SH-SY5Y (cell line): ENCODE measurements around the gene PGP.

Source experiments
- GATA2 ChIP-seq: IDR thresholded peaks from 2 replicates; pipeline ENCODE4 v1.6.1; 2011; ENCODE audit warnings: mild to moderate bottlenecking, low read depth, low read length
- GATA3 ChIP-seq: IDR thresholded peaks from 2 replicates; pipeline ENCODE4 v1.6.1; 2011; ENCODE audit warnings: low read depth, mild to moderate bottlenecking, low read length, moderate library complexity

The PGP gene

GRCh38 chr16:2177101-2177500 is 37.5 kb downstream of the PGP start:
- TF ChIP-seq GATA2: no peak
- no peak for TF ChIP-seq GATA3

DNA sequence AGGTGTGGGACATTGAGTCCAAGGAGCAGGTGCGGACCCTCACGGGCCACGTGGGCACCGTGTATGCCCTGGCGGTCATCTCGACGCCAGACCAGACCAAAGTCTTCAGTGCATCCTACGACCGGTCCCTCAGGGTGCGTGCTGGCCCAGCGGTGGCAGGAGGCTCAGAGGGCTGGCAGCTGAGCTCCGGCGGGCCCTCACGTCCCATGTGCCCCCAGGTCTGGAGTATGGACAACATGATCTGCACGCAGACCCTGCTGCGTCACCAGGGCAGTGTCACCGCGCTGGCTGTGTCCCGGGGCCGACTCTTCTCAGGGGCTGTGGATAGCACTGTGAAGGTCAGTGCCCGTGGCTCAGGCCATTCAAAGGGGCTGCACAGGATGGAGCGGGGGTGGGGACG is 38.6 kb downstream of the PGP start:
- no peak for TF ChIP-seq GATA3
- no peak for TF ChIP-seq GATA2

DNA sequence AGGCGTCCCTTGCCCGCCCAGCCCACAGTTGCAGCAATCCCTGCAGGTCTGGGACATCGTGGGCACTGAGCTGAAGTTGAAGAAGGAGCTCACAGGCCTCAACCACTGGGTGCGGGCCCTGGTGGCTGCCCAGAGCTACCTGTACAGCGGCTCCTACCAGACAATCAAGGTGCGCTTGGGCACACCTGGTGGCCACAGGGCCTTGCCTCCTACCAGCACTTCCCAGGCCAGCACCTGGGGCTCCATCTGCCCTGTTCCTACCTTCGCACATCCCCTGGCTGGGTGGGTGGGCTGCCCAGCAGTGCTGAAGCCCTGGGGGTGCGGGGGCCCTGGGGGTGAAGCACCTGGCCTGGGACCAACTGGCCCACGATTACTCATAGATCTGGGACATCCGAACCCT is 39.2 kb downstream of the PGP start:
- TF ChIP-seq GATA2 (no peak), GATA3 (no peak)

DNA sequence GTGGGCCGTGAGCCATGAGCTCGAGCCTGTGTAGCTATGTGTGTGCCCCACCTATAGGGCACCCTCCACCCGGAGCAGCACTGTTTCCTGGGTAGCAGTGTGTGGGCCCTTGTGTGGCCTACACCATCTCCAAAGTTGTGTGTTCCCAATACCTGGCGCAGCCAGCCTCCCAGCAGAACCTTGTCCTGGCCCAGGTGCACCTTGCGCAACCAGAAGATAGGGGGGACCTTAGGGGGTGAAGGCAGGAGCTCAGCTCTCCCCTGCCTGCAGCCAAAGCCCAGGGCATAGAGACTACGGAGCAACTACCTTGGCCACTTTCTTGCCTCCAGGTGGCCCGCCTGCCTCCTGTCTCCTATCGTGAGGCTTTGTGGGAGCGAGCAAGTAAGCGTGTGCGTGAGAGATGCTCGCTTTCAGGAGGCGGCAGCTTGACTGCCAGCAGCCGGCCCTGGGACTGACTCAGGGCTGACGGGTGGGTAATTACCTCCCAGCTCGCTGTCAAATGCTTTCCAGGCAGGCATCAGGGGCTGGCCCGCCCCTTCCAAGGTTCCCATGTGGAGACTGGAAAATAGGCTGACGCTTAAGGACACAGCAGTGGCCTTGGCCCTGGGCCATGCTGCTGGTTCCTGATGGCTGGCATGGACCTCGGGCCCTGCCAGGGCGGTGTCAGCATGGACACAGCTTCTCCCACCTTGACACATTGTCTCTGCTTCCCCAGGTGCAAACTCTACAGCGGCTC is 40.1 kb downstream of the PGP start:
- TF ChIP-seq GATA3: no peak
- no peak for TF ChIP-seq GATA2

- TF ChIP-seq GATA3 (no peak), GATA2 (no peak)
Observed at GRCh38 chr16:2173916-2174315, 40.7 kb downstream of the PGP start.

GRCh38 chr16:2173366-2173765 is 41.3 kb downstream of the PGP start:
- TF ChIP-seq GATA2 (no peak), GATA3 (no peak)

DNA sequence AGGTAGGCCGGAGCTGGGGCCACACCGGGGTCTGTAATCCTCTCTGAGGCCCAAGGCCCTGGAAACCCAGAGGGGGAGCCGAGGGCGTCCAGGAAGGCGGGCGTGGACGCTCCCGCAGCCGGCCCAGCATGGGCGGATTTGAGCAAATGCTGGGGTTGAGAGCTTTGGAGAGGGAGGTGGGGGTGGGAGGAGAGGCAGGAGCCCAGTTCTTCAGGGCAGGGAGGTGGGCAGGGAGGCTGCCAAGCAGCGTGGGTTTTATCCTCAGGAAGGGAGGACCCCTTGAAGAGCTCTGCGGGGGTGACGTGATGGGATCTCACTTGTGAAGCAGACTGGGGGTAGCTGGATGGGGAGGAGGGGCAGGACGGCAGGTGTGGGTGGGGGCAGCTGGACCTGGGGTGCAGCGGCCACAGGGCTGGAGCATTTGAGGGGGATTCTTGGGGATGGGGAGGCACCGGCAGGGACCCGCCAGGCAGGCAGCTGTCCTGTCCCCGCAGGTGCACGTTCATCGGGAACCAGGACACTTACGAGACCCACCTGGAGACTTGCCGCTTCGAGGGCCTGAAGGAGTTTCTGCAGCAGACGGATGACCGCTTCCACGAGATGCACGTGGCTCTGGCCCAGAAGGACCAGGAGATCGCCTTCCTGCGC is 41.8 kb downstream of the PGP start:
- no peak for TF ChIP-seq GATA3
- no peak for TF ChIP-seq GATA2

GRCh38 chr16:2171601-2172178 is 43.0 kb downstream of the PGP start:
- no peak for TF ChIP-seq GATA2
- TF ChIP-seq GATA3: no peak

- TF ChIP-seq GATA2 (no peak), GATA3 (no peak)
Observed at GRCh38 chr16:2170587-2171435, 43.8 kb downstream of the PGP start.

GRCh38 chr16:2170080-2170479 is 44.6 kb downstream of the PGP start:
- TF ChIP-seq GATA2 (no peak), GATA3 (no peak)

- TF ChIP-seq GATA3 (no peak), GATA2 (no peak)
Observed at GRCh38 chr16:2167068-2167638, 47.5 kb downstream of the PGP start.

DNA sequence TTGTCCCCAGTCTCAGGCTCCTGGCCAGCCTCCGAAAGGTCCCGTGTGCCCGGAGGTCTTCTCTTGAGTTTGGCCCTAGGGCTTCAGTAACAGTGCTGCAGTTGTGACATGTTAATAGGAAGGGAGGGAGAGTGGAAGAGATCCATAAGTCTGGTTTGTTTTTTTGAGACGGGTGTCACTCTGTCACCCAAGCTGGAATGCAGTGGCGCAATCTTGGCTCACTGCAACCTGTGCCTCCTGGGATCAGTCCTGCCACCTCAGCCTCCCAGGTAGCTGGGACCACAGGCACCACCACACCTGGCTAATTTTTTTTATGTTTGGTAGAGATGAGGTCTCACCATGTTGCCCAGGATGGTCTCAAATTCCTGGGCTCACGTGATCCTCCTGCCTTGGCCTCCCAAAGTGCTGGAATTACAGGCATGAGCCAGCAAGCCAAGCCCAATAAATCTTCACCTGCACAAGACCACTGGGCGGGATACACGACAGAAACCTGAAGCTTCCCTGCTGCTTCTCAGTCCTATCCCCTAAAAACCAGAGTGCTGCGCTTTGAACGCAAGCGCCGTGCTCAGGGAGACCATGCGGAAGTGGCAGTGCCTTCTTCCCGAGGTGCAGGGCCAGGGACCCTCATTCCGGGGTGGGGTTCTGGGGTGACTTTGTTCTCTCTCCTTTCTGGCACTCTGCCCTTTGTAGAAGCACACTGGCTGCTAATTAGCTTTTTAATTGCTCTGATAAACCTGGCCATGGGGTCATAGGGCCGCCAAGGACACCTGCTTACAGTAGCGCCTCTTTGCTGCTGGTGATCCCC is 48.2 kb downstream of the PGP start:
- TF ChIP-seq GATA2 (no peak), GATA3 (no peak)

DNA sequence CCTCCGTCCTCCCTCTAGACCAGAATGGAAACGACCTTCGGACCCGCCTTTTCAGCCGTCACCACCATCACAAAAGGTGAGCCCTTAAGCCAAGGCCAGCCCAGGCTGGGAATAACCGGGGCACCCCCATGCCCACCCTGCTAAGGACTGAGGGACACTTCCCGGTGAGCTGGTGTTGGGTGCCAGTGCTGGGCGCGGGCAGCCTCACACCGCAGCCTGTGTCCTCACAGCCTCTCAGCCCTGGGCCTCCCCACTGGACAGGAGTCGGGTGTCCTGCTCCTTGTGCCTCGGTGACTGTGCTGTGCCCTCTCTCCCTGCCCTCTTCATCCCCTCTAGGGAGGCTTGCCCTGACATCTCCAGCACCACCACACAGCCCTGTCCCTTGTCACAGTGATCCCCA is 48.8 kb downstream of the PGP start:
- TF ChIP-seq GATA2 (no peak), GATA3 (no peak)

- no peak for TF ChIP-seq GATA3
Observed at GRCh38 chr16:2163211-2163881, 51.3 kb downstream of the PGP start.
